ENCODE measurements around the gene ELAVL2.

GRCh38 chr9:23739753-23740152, 86.3 kb downstream of the ELAVL2 start:
- TF ChIP-seq POLR2A (IDR thresholded peaks at IDR 0.05) (no peak), CTCF (IDR thresholded peaks at IDR 0.05) (no peak)

Measured in Peyer's patch (tissue), 4 donors.